ENCODE measurements around the gene MBOAT2.

The MBOAT2 gene

DNA sequence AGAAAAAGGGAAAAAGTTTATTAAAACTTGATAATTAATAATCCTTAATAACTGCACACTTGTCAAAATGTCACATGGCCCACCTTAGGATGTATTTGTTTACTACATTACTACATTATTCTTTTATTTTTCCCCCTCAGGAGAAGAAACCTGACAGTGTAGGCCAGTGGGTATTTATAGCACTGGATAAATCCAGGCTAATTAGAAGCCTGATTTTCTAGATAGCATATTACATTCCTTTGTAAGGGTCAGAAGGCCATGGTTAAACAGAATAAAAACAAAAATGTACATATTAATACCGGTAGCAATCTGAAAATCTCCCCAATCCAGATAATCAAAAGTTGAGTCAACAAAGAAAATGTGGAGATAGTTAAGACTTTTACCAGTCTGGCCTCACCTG is 144.6 kb downstream of the MBOAT2 start:
- H3K9me3 ChIP-seq (ENCODE audit: control insufficient read depth, insufficient read depth, low read depth, low read length), result no peaks in the 10 kb centered on the region
- H3K4me3 ChIP-seq (ENCODE audit: low read depth, low read length), result no peak overlapping the region
- no peak overlapping the region for H3K27ac ChIP-seq (ENCODE audit: low read depth, low read length)
- H3K9ac ChIP-seq (ENCODE audit: low read length), result no peak overlapping the region
- peaks cover 3% of the 10 kb centered on the region; the same call in 1 of the 2 replicates for H3K36me3 ChIP-seq (ENCODE audit: control insufficient read depth, insufficient read depth, low read length)
- no peaks in the 10 kb centered on the region for H3K27me3 ChIP-seq (ENCODE audit: control insufficient read depth, insufficient read depth, low read length)
- H3K4me1 ChIP-seq (ENCODE audit: control insufficient read depth, insufficient read depth, low read length), result peaks cover 5% of the 10 kb centered on the region

DNA sequence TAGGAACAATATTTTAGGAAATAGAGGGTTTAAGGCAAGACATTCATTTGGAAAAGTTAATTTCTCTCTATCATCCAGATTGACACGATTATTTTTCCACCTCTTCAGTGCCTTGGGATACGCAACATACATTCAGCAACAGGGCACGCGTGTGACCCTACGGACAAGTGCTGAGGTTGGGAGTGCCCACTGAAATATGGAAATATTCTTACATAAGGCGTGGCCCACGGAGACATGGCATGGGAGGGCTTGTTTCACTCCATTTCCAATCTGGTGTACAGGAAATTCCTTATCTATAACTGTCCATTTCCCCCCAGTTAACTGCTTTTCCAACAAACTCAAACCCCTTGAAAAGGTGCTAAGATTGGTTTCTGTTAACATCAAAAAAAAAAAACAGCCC is 145.2 kb downstream of the MBOAT2 start:
- no peak overlapping the region for H3K9ac ChIP-seq (ENCODE audit: low read length)

GRCh38 chr2:8857709-8858108 is 145.8 kb downstream of the MBOAT2 start:
- H3K9ac ChIP-seq (ENCODE audit: low read length), result no peak overlapping the region
- no peaks in the 10 kb centered on the region for H3K27me3 ChIP-seq (ENCODE audit: control insufficient read depth, insufficient read depth, low read length)
- H3K9me3 ChIP-seq (ENCODE audit: control insufficient read depth, insufficient read depth, low read depth, low read length), result no peaks in the 10 kb centered on the region
- no peak overlapping the region for H3K27ac ChIP-seq (ENCODE audit: low read depth, low read length)
- no peak overlapping the region for H3K4me3 ChIP-seq (ENCODE audit: low read depth, low read length)
- 0 out of 2 replicates have a peak, but pooled peaks cover 3% of the 10 kb centered on the region for H3K36me3 ChIP-seq (ENCODE audit: control insufficient read depth, insufficient read depth, low read length)
- H3K4me1 ChIP-seq (ENCODE audit: control insufficient read depth, insufficient read depth, low read length), result peaks cover 5% of the 10 kb centered on the region

More for the DNA sequence above, 145.2 kb downstream of the MBOAT2 start:
- 0 out of 2 replicates have a peak, but pooled peaks cover 3% of the 10 kb centered on the region for H3K36me3 ChIP-seq (ENCODE audit: control insufficient read depth, insufficient read depth, low read length)
- no peak overlapping the region for H3K4me3 ChIP-seq (ENCODE audit: low read depth, low read length)
- no peaks in the 10 kb centered on the region for H3K27me3 ChIP-seq (ENCODE audit: control insufficient read depth, insufficient read depth, low read length)
- H3K4me1 ChIP-seq (ENCODE audit: control insufficient read depth, insufficient read depth, low read length), result peaks cover 5% of the 10 kb centered on the region
- H3K9me3 ChIP-seq (ENCODE audit: control insufficient read depth, insufficient read depth, low read depth, low read length), result no peaks in the 10 kb centered on the region
- no peak overlapping the region for H3K27ac ChIP-seq (ENCODE audit: low read depth, low read length)

DNA sequence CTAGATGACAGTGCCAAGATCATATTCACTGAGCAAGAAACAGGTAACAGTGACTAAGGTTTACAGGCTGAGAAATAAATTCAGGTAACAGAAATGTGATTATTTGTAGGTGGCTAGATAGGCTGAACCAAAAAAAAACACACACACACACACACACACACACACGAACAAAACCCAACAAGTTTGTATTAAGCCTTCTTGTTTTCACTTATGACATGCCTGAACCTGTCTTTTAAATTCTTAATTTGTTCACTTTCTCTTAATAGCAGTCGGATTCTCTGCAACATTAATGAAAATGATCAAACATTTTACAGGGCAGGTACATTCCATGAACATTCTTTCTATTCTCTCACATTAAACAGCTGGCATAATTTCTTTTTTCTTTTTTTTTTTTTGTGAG is 147.3 kb downstream of the MBOAT2 start:
- Histone ChIP-seq H3K27ac (ENCODE audit: low read depth, low read length) (no peak overlapping the region), H3K9me3 (ENCODE audit: control insufficient read depth, insufficient read depth, low read depth, low read length) (no peaks in the 10 kb centered on the region), H3K4me3 (ENCODE audit: low read depth, low read length) (no peak overlapping the region), H3K27me3 (ENCODE audit: control insufficient read depth, insufficient read depth, low read length) (no peaks in the 10 kb centered on the region), H3K9ac (ENCODE audit: low read length) (no peak overlapping the region), H3K36me3 (ENCODE audit: control insufficient read depth, insufficient read depth, low read length) (no peaks in the 10 kb centered on the region), H3K4me1 (ENCODE audit: control insufficient read depth, insufficient read depth, low read length) (peaks cover 5% of the 10 kb centered on the region)

DNA sequence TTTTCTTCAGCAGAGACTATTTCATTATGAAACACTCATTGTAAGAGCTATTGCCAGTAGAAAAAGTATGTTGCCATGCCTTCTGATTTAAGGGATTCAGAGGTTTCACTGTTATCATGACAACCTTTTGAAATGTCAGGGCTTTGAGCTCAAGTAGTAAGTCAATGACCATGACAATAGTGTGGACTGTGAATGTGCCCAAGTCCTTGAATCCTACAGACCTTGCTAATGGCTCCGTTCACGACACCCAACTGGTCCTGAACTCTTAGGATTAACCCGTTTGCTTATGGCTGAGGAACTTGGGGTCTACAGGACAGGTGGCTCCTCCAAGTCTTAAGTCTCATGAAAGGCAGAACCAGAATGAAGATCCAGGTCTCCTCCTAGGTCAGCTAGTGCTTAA is 148.5 kb downstream of the MBOAT2 start:
- no peak overlapping the region for H3K9ac ChIP-seq (ENCODE audit: low read length)
- no peaks in the 10 kb centered on the region for H3K9me3 ChIP-seq (ENCODE audit: control insufficient read depth, insufficient read depth, low read depth, low read length)

GRCh38 chr2:8853426-8853825 is 150.1 kb downstream of the MBOAT2 start:
- H3K4me1 ChIP-seq (ENCODE audit: control insufficient read depth, insufficient read depth, low read length), result peaks cover 5% of the 10 kb centered on the region
- no peaks in the 10 kb centered on the region for H3K9me3 ChIP-seq (ENCODE audit: control insufficient read depth, insufficient read depth, low read depth, low read length)
- no peak overlapping the region for H3K9ac ChIP-seq (ENCODE audit: low read length)
- no peak overlapping the region for H3K27ac ChIP-seq (ENCODE audit: low read depth, low read length)
- H3K27me3 ChIP-seq (ENCODE audit: control insufficient read depth, insufficient read depth, low read length), result no peaks in the 10 kb centered on the region
- H3K4me3 ChIP-seq (ENCODE audit: low read depth, low read length), result no peak overlapping the region
- H3K36me3 ChIP-seq (ENCODE audit: control insufficient read depth, insufficient read depth, low read length), result no peaks in the 10 kb centered on the region

More for the DNA sequence above, 148.5 kb downstream of the MBOAT2 start:
- H3K4me3 ChIP-seq (ENCODE audit: low read depth, low read length), result no peak overlapping the region
- no peak overlapping the region for H3K27ac ChIP-seq (ENCODE audit: low read depth, low read length)
- H3K36me3 ChIP-seq (ENCODE audit: control insufficient read depth, insufficient read depth, low read length), result no peaks in the 10 kb centered on the region
- peaks cover 5% of the 10 kb centered on the region for H3K4me1 ChIP-seq (ENCODE audit: control insufficient read depth, insufficient read depth, low read length)
- no peaks in the 10 kb centered on the region for H3K27me3 ChIP-seq (ENCODE audit: control insufficient read depth, insufficient read depth, low read length)

GRCh38 chr2:8851811-8852560 is 151.5 kb downstream of the MBOAT2 start:
- Histone ChIP-seq H3K4me1 (ENCODE audit: control insufficient read depth, insufficient read depth, low read length) (peaks cover 5% of the 10 kb centered on the region), H3K9me3 (ENCODE audit: control insufficient read depth, insufficient read depth, low read depth, low read length) (no peaks in the 10 kb centered on the region), H3K27ac (ENCODE audit: low read depth, low read length) (no peak overlapping the region), H3K9ac (ENCODE audit: low read length) (no peak overlapping the region), H3K4me3 (ENCODE audit: low read depth, low read length) (no peak overlapping the region), H3K27me3 (ENCODE audit: control insufficient read depth, insufficient read depth, low read length) (no peaks in the 10 kb centered on the region), H3K36me3 (ENCODE audit: control insufficient read depth, insufficient read depth, low read length) (no peaks in the 10 kb centered on the region)

DNA sequence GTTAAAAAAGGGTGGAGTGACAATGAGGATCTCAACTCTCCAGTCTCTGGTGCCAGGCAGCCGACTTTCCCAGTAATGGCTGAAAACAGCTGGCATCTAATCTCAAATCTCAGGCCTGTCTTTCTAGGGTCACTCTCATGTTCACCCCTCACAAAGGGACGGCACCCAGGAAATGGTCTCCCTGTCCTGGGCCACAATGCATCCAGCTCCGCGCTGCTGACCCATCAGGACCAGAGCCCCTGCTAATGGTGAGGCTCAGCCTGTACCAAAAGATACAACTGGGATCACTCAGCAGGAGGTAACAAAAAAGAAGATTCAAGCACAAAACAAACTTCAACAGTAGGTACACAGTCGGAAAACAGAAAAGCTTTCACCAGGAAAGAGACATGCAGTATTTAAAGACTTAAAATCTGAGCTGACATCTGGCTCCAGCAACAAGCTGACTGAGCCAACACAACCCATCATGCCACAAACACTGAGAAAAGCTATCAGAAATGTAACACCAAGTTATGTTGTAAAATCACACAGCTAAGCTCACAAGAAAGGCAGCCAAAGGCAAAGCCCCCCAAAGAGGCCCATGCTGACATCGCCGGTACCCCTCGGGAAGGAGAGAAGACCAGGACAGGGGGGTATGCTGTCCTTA is 152.5 kb downstream of the MBOAT2 start:
- no peak overlapping the region for H3K4me3 ChIP-seq (ENCODE audit: low read depth, low read length)
- no peaks in the 10 kb centered on the region for H3K36me3 ChIP-seq (ENCODE audit: control insufficient read depth, insufficient read depth, low read length)

GRCh38 chr2:8849327-8849726 is 154.2 kb downstream of the MBOAT2 start:
- no peak overlapping the region for H3K27ac ChIP-seq (ENCODE audit: low read depth, low read length)
- H3K27me3 ChIP-seq (ENCODE audit: control insufficient read depth, insufficient read depth, low read length), result no peaks in the 10 kb centered on the region
- H3K9ac ChIP-seq (ENCODE audit: low read length), result no peak overlapping the region
- no peaks in the 10 kb centered on the region for H3K9me3 ChIP-seq (ENCODE audit: control insufficient read depth, insufficient read depth, low read depth, low read length)
- H3K36me3 ChIP-seq (ENCODE audit: control insufficient read depth, insufficient read depth, low read length), result no peaks in the 10 kb centered on the region
- H3K4me3 ChIP-seq (ENCODE audit: low read depth, low read length), result no peak overlapping the region
- no peaks in the 10 kb centered on the region for H3K4me1 ChIP-seq (ENCODE audit: control insufficient read depth, insufficient read depth, low read length)

More for the DNA sequence above, 152.5 kb downstream of the MBOAT2 start:
- no peaks in the 10 kb centered on the region for H3K27me3 ChIP-seq (ENCODE audit: control insufficient read depth, insufficient read depth, low read length)
- peaks cover 5% of the 10 kb centered on the region for H3K4me1 ChIP-seq (ENCODE audit: control insufficient read depth, insufficient read depth, low read length)
- H3K9ac ChIP-seq (ENCODE audit: low read length), result no peak overlapping the region
- H3K9me3 ChIP-seq (ENCODE audit: control insufficient read depth, insufficient read depth, low read depth, low read length), result no peaks in the 10 kb centered on the region
- H3K27ac ChIP-seq (ENCODE audit: low read depth, low read length), result no peak overlapping the region

DNA sequence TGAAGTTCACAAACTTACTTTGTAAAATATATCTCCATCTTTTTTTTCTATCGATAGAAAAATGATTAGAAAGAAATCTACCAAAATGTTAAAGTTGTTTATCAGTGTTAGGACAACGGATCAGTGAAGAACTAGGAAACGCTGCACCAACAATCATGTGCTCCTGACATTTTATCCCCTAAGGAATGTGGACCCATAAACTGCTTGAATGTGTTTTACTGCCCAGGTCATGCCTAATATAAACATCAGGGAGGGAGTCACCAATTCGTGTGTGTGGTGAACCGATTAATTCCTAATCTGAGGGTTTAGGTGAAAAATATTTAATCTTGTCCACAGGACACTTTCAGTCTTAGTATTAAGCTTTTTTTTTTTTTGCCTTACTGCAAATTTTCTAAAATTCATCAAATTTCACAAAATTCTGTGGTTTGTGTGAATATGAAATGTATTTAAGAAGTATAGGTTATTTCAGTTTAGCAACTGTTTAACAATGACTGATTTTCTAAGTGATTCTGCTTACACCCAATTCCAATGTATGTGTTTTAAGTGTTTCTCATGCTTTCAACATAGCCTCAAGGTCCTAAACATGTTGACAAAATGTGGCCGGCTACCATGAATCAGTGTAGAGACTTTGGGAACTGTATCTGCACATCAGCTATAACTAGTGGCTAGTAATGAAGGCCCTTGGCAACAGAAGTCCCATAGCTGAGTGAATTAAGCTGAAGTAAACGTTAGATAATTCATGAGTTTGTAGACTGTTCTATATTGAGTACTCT is 155.0 kb downstream of the MBOAT2 start:
- Histone ChIP-seq H3K4me3 (ENCODE audit: low read depth, low read length) (no peak overlapping the region), H3K36me3 (ENCODE audit: control insufficient read depth, insufficient read depth, low read length) (no peaks in the 10 kb centered on the region), H3K9ac (ENCODE audit: low read length) (no peak overlapping the region), H3K27ac (ENCODE audit: low read depth, low read length) (no peak overlapping the region), H3K4me1 (ENCODE audit: control insufficient read depth, insufficient read depth, low read length) (no peaks in the 10 kb centered on the region), H3K9me3 (ENCODE audit: control insufficient read depth, insufficient read depth, low read depth, low read length) (no peaks in the 10 kb centered on the region), H3K27me3 (ENCODE audit: control insufficient read depth, insufficient read depth, low read length) (no peaks in the 10 kb centered on the region)

- H3K27me3 ChIP-seq (ENCODE audit: control insufficient read depth, insufficient read depth, low read length), result no peaks in the 10 kb centered on the region
- H3K4me1 ChIP-seq (ENCODE audit: control insufficient read depth, insufficient read depth, low read length), result no peaks in the 10 kb centered on the region
- no peaks in the 10 kb centered on the region for H3K9me3 ChIP-seq (ENCODE audit: control insufficient read depth, insufficient read depth, low read depth, low read length)
- no peak overlapping the region for H3K27ac ChIP-seq (ENCODE audit: low read depth, low read length)
- no peaks in the 10 kb centered on the region for H3K36me3 ChIP-seq (ENCODE audit: control insufficient read depth, insufficient read depth, low read length)
- no peak overlapping the region for H3K4me3 ChIP-seq (ENCODE audit: low read depth, low read length)
- no peak overlapping the region for H3K9ac ChIP-seq (ENCODE audit: low read length)
Observed at GRCh38 chr2:8847400-8847799, 156.1 kb downstream of the MBOAT2 start.
